ENCODE results near the gene LRRC66. TPM values are rescaled to one million over a fixed set of nuclear protein-coding genes. Genes with fewer than 3 reads are reported as not detected.

Gene LRRC66
- total and polyA plus RNA-seq, 7 donors, result 0.36 to 3.9 (median 1.6) TPM

DNA sequence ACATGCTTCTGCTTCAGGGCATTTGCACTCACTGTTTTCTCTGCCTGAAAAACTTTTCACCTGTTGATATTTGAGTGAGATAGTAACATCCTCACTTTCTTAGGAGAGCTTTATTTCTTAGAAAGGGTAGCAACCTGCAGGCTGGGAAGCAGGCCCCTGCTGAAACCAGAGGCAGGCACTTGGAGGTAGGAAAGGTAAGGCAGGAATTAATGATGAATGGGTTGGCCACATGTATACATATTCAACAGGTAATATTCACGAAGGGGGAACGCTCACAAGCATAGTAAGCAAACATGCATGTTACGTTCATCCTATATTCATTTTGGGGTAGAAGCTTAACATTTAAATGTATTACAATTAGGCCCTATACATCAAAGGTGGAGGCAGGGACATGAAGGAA is 34.1 kb upstream of the LRRC66 start:
- TF ChIP-seq POLR2AphosphoS5 (IDR thresholded peaks at IDR 0.05) (no peak), POLR2A (IDR thresholded peaks at IDR 0.05) (no peak)

DNA sequence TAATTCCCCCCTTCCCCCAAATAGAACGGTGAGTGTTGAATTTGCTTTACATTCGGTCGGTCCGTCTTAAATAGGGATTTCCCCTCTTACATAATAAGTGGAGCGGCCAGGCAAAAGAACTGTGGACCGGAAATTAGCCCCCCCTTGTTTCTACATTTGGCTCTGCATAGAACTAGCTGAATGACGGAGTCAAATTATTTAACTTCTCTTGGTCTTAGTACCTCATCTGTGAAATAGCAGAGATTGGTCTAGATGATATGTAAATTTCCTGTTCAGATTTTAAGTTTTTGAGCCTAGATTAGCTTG is 32.3 kb upstream of the LRRC66 start:
- no peak for DNase-seq
- H3K4me1 ChIP-seq, result peaks cover 0 to 19% (median 11%) of the 10 kb centered on the region in 4 donors
- H3K27ac ChIP-seq, result peak overlapping the region in 3 of 4 donors; percentile 54 to 65 (median 59)
- 27 to 64% methylated on average over 7 of the region's 7 CpGs for WGBS, 2 donors
- H3K9me3 ChIP-seq, result no peaks in the 10 kb centered on the region
- TF ChIP-seq, protein P1, sequence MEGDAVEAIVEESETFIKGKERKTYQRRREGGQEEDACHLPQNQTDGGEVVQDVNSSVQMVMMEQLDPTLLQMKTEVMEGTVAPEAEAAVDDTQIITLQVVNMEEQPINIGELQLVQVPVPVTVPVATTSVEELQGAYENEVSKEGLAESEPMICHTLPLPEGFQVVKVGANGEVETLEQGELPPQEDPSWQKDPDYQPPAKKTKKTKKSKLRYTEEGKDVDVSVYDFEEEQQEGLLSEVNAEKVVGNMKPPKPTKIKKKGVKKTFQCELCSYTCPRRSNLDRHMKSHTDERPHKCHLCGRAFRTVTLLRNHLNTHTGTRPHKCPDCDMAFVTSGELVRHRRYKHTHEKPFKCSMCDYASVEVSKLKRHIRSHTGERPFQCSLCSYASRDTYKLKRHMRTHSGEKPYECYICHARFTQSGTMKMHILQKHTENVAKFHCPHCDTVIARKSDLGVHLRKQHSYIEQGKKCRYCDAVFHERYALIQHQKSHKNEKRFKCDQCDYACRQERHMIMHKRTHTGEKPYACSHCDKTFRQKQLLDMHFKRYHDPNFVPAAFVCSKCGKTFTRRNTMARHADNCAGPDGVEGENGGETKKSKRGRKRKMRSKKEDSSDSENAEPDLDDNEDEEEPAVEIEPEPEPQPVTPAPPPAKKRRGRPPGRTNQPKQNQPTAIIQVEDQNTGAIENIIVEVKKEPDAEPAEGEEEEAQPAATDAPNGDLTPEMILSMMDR (IDR thresholded peaks at IDR 0.05), result no peak
- no peak for TF ChIP-seq POLR2AphosphoS5 (IDR thresholded peaks at IDR 0.05)
- TF ChIP-seq POLR2A (IDR thresholded peaks at IDR 0.05), result no peak
- TF ChIP-seq EP300 (IDR thresholded peaks at IDR 0.05), result no peak
- H3K4me3 ChIP-seq, result peak overlapping the region in 3 of 4 donors; percentile 53 to 57 (median 56)
- no peaks in the 10 kb centered on the region for H3K36me3 ChIP-seq
- peaks cover 0 to 30% (median 4%) of the 10 kb centered on the region in 3 donors for H3K27me3 ChIP-seq
- intact Hi-C loops (cut with DNase I), result no loop called here

More for the DNA sequence above, 34.1 kb upstream of the LRRC66 start:
- Histone ChIP-seq H3K36me3 (no peaks in the 10 kb centered on the region), H3K4me3 (no peak overlapping the region), H3K27ac (no peak overlapping the region), H3K27me3 (peaks cover 0 to 26% (median 4%) of the 10 kb centered on the region in 3 donors), H3K4me1 (peaks cover 0 to 22% (median 14%) of the 10 kb centered on the region in 4 donors), H3K9me3 (no peaks in the 10 kb centered on the region)
- 95 to 97% methylated on average over 3 of the region's 3 CpGs for WGBS, 2 donors
- DNase-seq, result no peak
- intact Hi-C loops (cut with DNase I), result no loop called here

DNA sequence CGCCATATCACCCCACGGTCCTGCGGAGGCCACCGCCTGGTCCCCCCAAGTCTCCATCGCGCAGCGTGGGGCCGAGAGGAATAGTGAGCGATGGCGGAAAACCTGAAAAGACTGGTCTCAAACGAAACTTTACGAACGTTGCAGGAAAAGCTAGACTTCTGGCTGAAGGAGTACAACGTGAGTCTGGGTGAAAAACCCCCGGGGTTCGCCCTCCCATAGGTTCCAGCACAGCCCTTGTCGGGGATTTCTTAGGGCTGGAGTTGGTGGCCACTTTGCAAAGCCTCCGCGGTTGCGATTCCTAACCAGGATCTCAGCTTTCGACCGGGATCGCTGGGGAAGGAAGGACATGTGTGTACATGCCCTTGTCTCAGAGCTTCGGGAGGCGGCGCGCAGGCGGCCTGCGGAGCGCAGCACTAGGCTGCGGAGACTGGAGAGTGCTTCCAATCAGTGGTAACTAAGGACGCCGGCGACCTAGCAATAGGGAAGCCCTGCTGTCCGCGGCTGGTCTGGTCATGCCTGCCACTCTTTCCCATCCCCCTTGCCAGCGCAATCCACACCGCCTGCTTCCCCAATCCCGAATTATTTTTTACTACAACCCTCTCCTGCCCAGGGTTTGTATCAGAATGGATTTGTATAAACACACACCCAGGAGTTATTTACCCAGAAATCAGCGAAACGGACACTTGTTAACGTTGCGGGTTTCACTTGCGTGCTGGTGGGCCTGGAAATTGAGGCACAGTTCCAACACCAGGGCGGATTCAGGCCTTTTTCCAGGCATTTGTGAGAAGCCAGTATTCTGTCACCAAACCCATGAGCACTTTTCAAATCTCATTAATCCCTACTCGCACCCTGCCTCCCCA is 31.7 kb upstream of the LRRC66 start:
- DNase-seq, result peak; percentile 80
- H3K36me3 ChIP-seq, result no peaks in the 10 kb centered on the region
- WGBS, 2 donors, result 5 to 9% methylated on average over 46 of the region's 46 CpGs
- H3K27me3 ChIP-seq, result peaks cover 0 to 30% (median 4%) of the 10 kb centered on the region in 3 donors
- peaks cover 0 to 19% (median 11%) of the 10 kb centered on the region in 4 donors for H3K4me1 ChIP-seq
- H3K27ac ChIP-seq, result peak overlapping the region; percentile 50 to 65 (median 56)
- TF ChIP-seq EP300 (IDR thresholded peaks at IDR 0.05) (no peak), POLR2AphosphoS5 (IDR thresholded peaks at IDR 0.05) (no peak), POLR2A (IDR thresholded peaks at IDR 0.05) (no peak)
- TF ChIP-seq, protein P1 (IDR thresholded peaks at IDR 0.05), result no peak
- intact Hi-C loops (cut with DNase I), result no loop called here
- no peaks in the 10 kb centered on the region for H3K9me3 ChIP-seq
- H3K4me3 ChIP-seq, result peak overlapping the region; percentile 40 to 57 (median 54)

DNA sequence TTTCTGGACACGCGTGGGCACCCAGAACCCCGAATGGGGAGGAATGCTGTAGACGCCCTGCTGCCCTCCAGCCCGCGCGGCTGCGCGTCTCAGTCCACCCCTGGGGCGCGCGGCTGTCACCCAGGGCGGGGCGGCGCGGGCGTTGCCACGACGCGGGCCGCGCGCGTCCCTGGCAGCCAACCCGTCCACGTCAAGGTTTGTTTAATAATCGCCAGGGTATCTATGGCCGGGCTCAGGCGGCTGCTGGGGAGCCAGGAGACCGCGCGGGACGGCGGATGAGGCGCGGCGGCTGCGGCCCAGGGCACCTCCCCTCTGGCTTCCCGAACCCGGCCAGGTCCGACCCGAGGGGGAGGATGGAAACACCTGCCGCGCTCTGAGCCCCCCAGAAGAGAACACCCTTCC is 31.1 kb upstream of the LRRC66 start, which contains the start of gene SPATA18:
TSS of gene SPATA18 (plus strand) at position 92 of the 402 bp plus-strand sequence. CDS start 401 bp downstream, outside the sequence.
- Histone ChIP-seq H3K4me1 (peaks cover 0 to 19% (median 11%) of the 10 kb centered on the region in 4 donors), H3K9me3 (no peaks in the 10 kb centered on the region), H3K27me3 (peaks cover 0 to 30% (median 4%) of the 10 kb centered on the region in 3 donors), H3K36me3 (no peaks in the 10 kb centered on the region), H3K27ac (peak within 1 kb of the TSS; percentile 50 to 65 (median 56)), H3K4me3 (peak within 1 kb of the TSS; percentile 40 to 57 (median 54))
- peak; percentile 63 for DNase-seq
- 1% methylated on average over 44 of the region's 44 CpGs for WGBS, 2 donors
- intact Hi-C loops (cut with DNase I), result no loop called here
- TF ChIP-seq POLR2AphosphoS5 (IDR thresholded peaks at IDR 0.05) (no peak), EP300 (IDR thresholded peaks at IDR 0.05) (no peak), POLR2A (IDR thresholded peaks at IDR 0.05) (no peak)
- TF ChIP-seq, protein P1 (IDR thresholded peaks at IDR 0.05), result no peak

DNA sequence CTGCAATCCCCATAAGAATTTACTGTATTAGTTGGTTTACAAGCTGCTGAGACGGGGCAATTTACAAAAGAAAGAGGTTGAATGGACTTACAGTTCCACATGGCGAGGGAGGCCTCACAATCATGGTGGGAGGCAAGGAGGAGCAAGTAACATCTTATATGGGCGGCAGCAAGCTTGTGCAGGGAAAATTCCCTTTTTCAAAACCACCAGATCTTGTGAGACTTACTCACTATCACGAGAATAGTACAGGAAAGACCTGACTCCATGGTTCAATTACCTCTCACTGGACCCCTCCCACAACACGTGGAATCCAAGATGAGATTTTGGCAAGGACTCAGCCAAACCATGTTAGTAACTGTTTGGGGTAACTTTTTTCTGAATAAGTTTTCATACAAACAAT is 29.1 kb upstream of the LRRC66 start:
- Histone ChIP-seq H3K36me3 (no peaks in the 10 kb centered on the region), H3K9me3 (no peaks in the 10 kb centered on the region), H3K4me1 (peaks cover 0 to 19% (median 11%) of the 10 kb centered on the region in 4 donors), H3K27me3 (peaks cover 0 to 30% (median 4%) of the 10 kb centered on the region in 3 donors), H3K4me3 (no peak overlapping the region), H3K27ac (no peak overlapping the region)
- no peak for DNase-seq
- 87 to 88% methylated on average over 5 of the region's 5 CpGs for WGBS, 2 donors
- intact Hi-C loops (cut with DNase I), result no loop called here
- TF ChIP-seq POLR2AphosphoS5 (IDR thresholded peaks at IDR 0.05), result no peak
